IPS-15b (cell line): ENCODE measurements around the gene GPR108.
"Not testable (repeated sequence)": the region's sequence is repeated elsewhere in the genome, so short reads cannot be mapped to it uniquely, and the experiment has no call there.

Source experiments
- H3K27me3 ChIP-seq: one replicate; pipeline ENCODE4 v1.6.1; 2013; ENCODE audit warnings: low read length; ENCODE audit not compliant: control insufficient read depth, insufficient read depth
- H3K36me3 ChIP-seq: one replicate; pipeline ENCODE4 v1.6.1; 2013; ENCODE audit warnings: low read length; ENCODE audit not compliant: control insufficient read depth, insufficient read depth
- H3K4me1 ChIP-seq: one replicate; pipeline ENCODE4 v1.6.1; 2013; ENCODE audit warnings: mild to moderate bottlenecking, low read length; ENCODE audit not compliant: control insufficient read depth, insufficient read depth
- H3K4me3 ChIP-seq: one replicate; pipeline ENCODE4 v1.5.1; 2013; ENCODE audit warnings: low read depth, low read length
- H3K9ac ChIP-seq: one replicate; pipeline ENCODE4 v1.6.1; 2013; ENCODE audit warnings: low read depth, mild to moderate bottlenecking, low read length
- H3K9me3 ChIP-seq: one replicate; pipeline ENCODE4 v1.6.1; 2013; ENCODE audit warnings: mild to moderate bottlenecking, low read length; ENCODE audit not compliant: control insufficient read depth, insufficient read depth

GPR108 gene

GRCh38 chr19:6754136-6754535 lies 16.8 kb upstream of the GPR108 start:
- no peaks in the 10 kb centered on the region for H3K9me3 ChIP-seq
- peaks cover 35% of the 10 kb centered on the region for H3K36me3 ChIP-seq
- no peaks in the 10 kb centered on the region for H3K27me3 ChIP-seq
- peaks cover 5% of the 10 kb centered on the region for H3K4me1 ChIP-seq
- no peak overlapping the region for H3K9ac ChIP-seq
- no peak overlapping the region for H3K4me3 ChIP-seq

GRCh38 chr19:6753178-6754031 lies 16.0 kb upstream of the GPR108 start:
- Histone ChIP-seq H3K9me3 (no peaks in the 10 kb centered on the region), H3K9ac (peak overlapping the region; percentile 79), H3K27me3 (no peaks in the 10 kb centered on the region), H3K4me1 (peaks cover 5% of the 10 kb centered on the region), H3K4me3 (peak overlapping the region; percentile 62), H3K36me3 (peaks cover 41% of the 10 kb centered on the region)

GRCh38 chr19:6752256-6753177 lies 15.1 kb upstream of the GPR108 start:
- Histone ChIP-seq H3K4me1 (peaks cover 5% of the 10 kb centered on the region), H3K36me3 (peaks cover 46% of the 10 kb centered on the region), H3K9ac (peak overlapping the region; percentile 79), H3K9me3 (no peaks in the 10 kb centered on the region), H3K27me3 (no peaks in the 10 kb centered on the region), H3K4me3 (peak overlapping the region; percentile 62)

- Histone ChIP-seq H3K36me3 (peaks cover 54% of the 10 kb centered on the region), H3K9me3 (no peaks in the 10 kb centered on the region), H3K4me1 (peaks cover 5% of the 10 kb centered on the region), H3K9ac (no peak overlapping the region), H3K4me3 (no peak overlapping the region), H3K27me3 (no peaks in the 10 kb centered on the region)
Observed at GRCh38 chr19:6751189-6751588, 13.8 kb upstream of the GPR108 start.

GRCh38 chr19:6750062-6750461 lies 12.7 kb upstream of the GPR108 start:
- Histone ChIP-seq H3K9me3 (no peaks in the 10 kb centered on the region), H3K4me3 (no peak overlapping the region), H3K27me3 (no peaks in the 10 kb centered on the region), H3K4me1 (peaks cover 5% of the 10 kb centered on the region), H3K36me3 (peaks cover 61% of the 10 kb centered on the region), H3K9ac (no peak overlapping the region)

GRCh38 chr19:6748543-6748942 lies 11.2 kb upstream of the GPR108 start:
- peaks cover 70% of the 10 kb centered on the region for H3K36me3 ChIP-seq
- H3K27me3 ChIP-seq, result not testable (repeated sequence)

GRCh38 chr19:6745965-6746364 lies 8.6 kb upstream of the GPR108 start:
- Histone ChIP-seq H3K4me1 (peaks cover 8% of the 10 kb centered on the region), H3K36me3 (peaks cover 67% of the 10 kb centered on the region), H3K4me3 (no peak overlapping the region), H3K9me3 (no peaks in the 10 kb centered on the region), H3K9ac (no peak overlapping the region), H3K27me3 (no peaks in the 10 kb centered on the region)

More at GRCh38 chr19:6748543-6748942, 11.2 kb upstream of the GPR108 start:
- H3K4me1 ChIP-seq, H3K4me3 ChIP-seq, H3K9ac ChIP-seq, H3K9me3 ChIP-seq: not testable (repeated sequence)

- H3K4me1 ChIP-seq, result peaks cover 8% of the 10 kb centered on the region
- no peak overlapping the region for H3K9ac ChIP-seq
- no peaks in the 10 kb centered on the region for H3K27me3 ChIP-seq
- peaks cover 55% of the 10 kb centered on the region for H3K36me3 ChIP-seq
- H3K4me3 ChIP-seq, result no peak overlapping the region
- no peaks in the 10 kb centered on the region for H3K9me3 ChIP-seq
Observed at GRCh38 chr19:6744381-6745301, 7.3 kb upstream of the GPR108 start.

- H3K9ac ChIP-seq, result no peak overlapping the region
- no peak overlapping the region for H3K4me3 ChIP-seq
- H3K9me3 ChIP-seq, result no peaks in the 10 kb centered on the region
- peaks cover 47% of the 10 kb centered on the region for H3K36me3 ChIP-seq
- H3K27me3 ChIP-seq, result no peaks in the 10 kb centered on the region
- peaks cover 8% of the 10 kb centered on the region for H3K4me1 ChIP-seq
Observed at GRCh38 chr19:6743714-6744380, 6.5 kb upstream of the GPR108 start.

- no peak overlapping the region for H3K9ac ChIP-seq
- no peaks in the 10 kb centered on the region for H3K9me3 ChIP-seq
- H3K36me3 ChIP-seq, result peaks cover 40% of the 10 kb centered on the region
- peaks cover 11% of the 10 kb centered on the region for H3K4me1 ChIP-seq
- H3K27me3 ChIP-seq, result no peaks in the 10 kb centered on the region
- no peak overlapping the region for H3K4me3 ChIP-seq
Observed at GRCh38 chr19:6743066-6743465, 5.7 kb upstream of the GPR108 start.
